Thyroid gland (tissue), 4 donors: Measurements from ENCODE around the gene ANGPTL8.

Experiments used
- CTCF ChIP-seq, 6 experiments: fragments of 200-600 bp in 3 of 6; fragments of 450-650 bp in 3 of 6; sonication (generic) in 3 of 6; IDR thresholded peaks; one replicate each; pipeline ENCODE4 v1.5.1; 2016 to 2019; ENCODE audit warnings: antibody characterized with exemption in 6 of 6, mild to moderate bottlenecking in 2 of 6, inconsistent platforms in 1 of 6, moderate library complexity in 1 of 6
- POLR2A ChIP-seq, 2 donors: fragments of 450-650 bp; IDR thresholded peaks; one replicate each; pipeline ENCODE4 v1.6.1; 2017; ENCODE audit warnings: antibody characterized with exemption in 2 of 2, mild to moderate bottlenecking in 2 of 2, moderate library complexity in 1 of 2

- TF ChIP-seq CTCF (IDR thresholded peaks at IDR 0.05) (no peak), POLR2A (IDR thresholded peaks at IDR 0.05) (no peak)
These were observed 30.0 kb downstream of the ANGPTL8 start for GRCh38 chr19:11269408-11269807.
